ENCODE data around the gene OTUD5.

- no peak for TF ChIP-seq ZBTB20 (tag by site-specific recombination; IDR thresholded peaks at IDR 0.05)
- no peak for TF ChIP-seq ZFHX2 (tag by site-specific recombination; conservative IDR thresholded peaks at IDR 0.05)
- no peak for TF ChIP-seq CTCF (tag by site-specific recombination; IDR thresholded peaks at IDR 0.05)
- TF ChIP-seq TSHZ1 (tag by site-specific recombination; IDR thresholded peaks at IDR 0.05; ENCODE audit: borderline replicate concordance), result no peak
- no peak for TF ChIP-seq ZBTB26 (tag by site-specific recombination; optimal IDR thresholded peaks at IDR 0.05)
- no peak for TF ChIP-seq ZSCAN30 (tag by site-specific recombination; IDR thresholded peaks at IDR 0.05)
- TF ChIP-seq SETDB1 (IDR thresholded peaks at IDR 0.05; ENCODE audit: insufficient read length, low read length), result no peak
- no peak for TF ChIP-seq EGR2 (tag by site-specific recombination; IDR thresholded peaks at IDR 0.05; ENCODE audit: low read depth)
- TF ChIP-seq ZNF398 (tag by site-specific recombination; IDR thresholded peaks at IDR 0.05), result no peak
- no peak for TF ChIP-seq ZBTB10 (tag by site-specific recombination; IDR thresholded peaks at IDR 0.05)
- TF ChIP-seq SALL2 (tag by site-specific recombination; IDR thresholded peaks at IDR 0.05; ENCODE audit: borderline replicate concordance), result no peak
- no peak for TF ChIP-seq ZSCAN23 (tag by site-specific recombination; IDR thresholded peaks at IDR 0.05)
Observed at GRCh38 chrX:48935301-48935670, 22.1 kb downstream of the OTUD5 start.
